ENCODE data around the gene SH2D1B.

Gene SH2D1B

GRCh38 chr1:162396201-162396906, 15.6 kb downstream of the SH2D1B start:
- H3K36me3 ChIP-seq (replicated peaks in 1 of 2; ENCODE audit: control insufficient read depth in 2 of 2, insufficient read depth in 2 of 2, low read length in 2 of 2): no peaks in the 10 kb centered on the region
- H2BK12ac ChIP-seq (ENCODE audit: low read length): no peak overlapping the region
- H3K23ac ChIP-seq (ENCODE audit: low read depth, low read length, poor library complexity): no peak overlapping the region
- H2AFZ ChIP-seq (ENCODE audit: low read length): no peak overlapping the region
- H2AK5ac ChIP-seq (ENCODE audit: low read depth, low read length): no peak overlapping the region
- no peak overlapping the region for H4K91ac ChIP-seq (ENCODE audit: low read depth, low read length, poor library complexity)
- H2BK15ac ChIP-seq (ENCODE audit: low read length): no peak overlapping the region
- H3K18ac ChIP-seq (ENCODE audit: low read length): no peak overlapping the region
- H3K4me2 ChIP-seq (ENCODE audit: insufficient read depth, low read length, poor library complexity, severe bottlenecking): no peak overlapping the region
- no peak overlapping the region for H3K9ac ChIP-seq (ENCODE audit: low read depth, low read length, poor library complexity)
- no peak overlapping the region for H4K8ac ChIP-seq (ENCODE audit: low read depth, low read length)
- H3K4me3 ChIP-seq (ENCODE audit: low read length in 2 of 2): no peak overlapping the region
- no peak overlapping the region for H3K14ac ChIP-seq (ENCODE audit: low read length)
- no CpG with 5 or more reads among the region's 3 CpGs for WGBS, 2 donors (ENCODE audit: extremely low coverage in 2 of 2, insufficient read length in 2 of 2, insufficient replicate concordance in 1 of 2)
- H3K27me3 ChIP-seq (ENCODE audit: control insufficient read depth in 3 of 3, insufficient read depth in 3 of 3, low read depth in 1 of 3, low read length in 3 of 3): no peaks in the 10 kb centered on the region
- no peak overlapping the region for H2BK5ac ChIP-seq (ENCODE audit: low read length)
- peaks cover 7 to 12% of the 10 kb centered on the region in 2 donors for H3K4me1 ChIP-seq (ENCODE audit: control insufficient read depth in 2 of 2, insufficient read depth in 1 of 2, low read depth in 1 of 2, low read length in 2 of 2)
- H3K9me3 ChIP-seq (replicated peaks in 1 of 2; ENCODE audit: control insufficient read depth in 2 of 2, insufficient read depth in 1 of 2, low read depth in 1 of 2, low read length in 2 of 2): no peaks in the 10 kb centered on the region
- DNase-seq (ENCODE audit: low spot score): no peak
- H3K79me1 ChIP-seq (ENCODE audit: low read depth, low read length): no peaks in the 10 kb centered on the region
- H3K4ac ChIP-seq (ENCODE audit: low read length): no peak overlapping the region
- H3K27ac ChIP-seq (replicated peaks; ENCODE audit: low read length): no peak overlapping the region
- no peak overlapping the region for H2BK120ac ChIP-seq (ENCODE audit: low read depth, low read length)

GRCh38 chr1:162391790-162392563, 20.0 kb downstream of the SH2D1B start:
- H2BK15ac ChIP-seq (ENCODE audit: low read length): no peak overlapping the region
- no peaks in the 10 kb centered on the region for H3K79me1 ChIP-seq (ENCODE audit: low read depth, low read length)
- H2BK120ac ChIP-seq (ENCODE audit: low read depth, low read length): no peak overlapping the region
- no peak overlapping the region for H3K4me3 ChIP-seq (ENCODE audit: low read length in 2 of 2)
- no peak overlapping the region for H3K18ac ChIP-seq (ENCODE audit: low read length)
- no peak overlapping the region for H2BK12ac ChIP-seq (ENCODE audit: low read length)
- no peak overlapping the region for H4K8ac ChIP-seq (ENCODE audit: low read depth, low read length)
- no peaks in the 10 kb centered on the region for H3K27me3 ChIP-seq (ENCODE audit: control insufficient read depth in 3 of 3, insufficient read depth in 3 of 3, low read depth in 1 of 3, low read length in 3 of 3)
- H2BK5ac ChIP-seq (ENCODE audit: low read length): no peak overlapping the region
- H3K9me3 ChIP-seq (replicated peaks in 1 of 2; ENCODE audit: control insufficient read depth in 2 of 2, insufficient read depth in 1 of 2, low read depth in 1 of 2, low read length in 2 of 2): no peaks in the 10 kb centered on the region
- H3K4me1 ChIP-seq (ENCODE audit: control insufficient read depth in 2 of 2, insufficient read depth in 1 of 2, low read depth in 1 of 2, low read length in 2 of 2): peaks cover 18 to 27% of the 10 kb centered on the region in 2 donors
- no peak overlapping the region for H3K9ac ChIP-seq (ENCODE audit: low read depth, low read length, poor library complexity)
- peaks cover 0 to under 1% of the 10 kb centered on the region in 2 donors for H3K36me3 ChIP-seq (replicated peaks in 1 of 2; ENCODE audit: control insufficient read depth in 2 of 2, insufficient read depth in 2 of 2, low read length in 2 of 2)
- H3K23ac ChIP-seq (ENCODE audit: low read depth, low read length, poor library complexity): no peak overlapping the region
- DNase-seq (ENCODE audit: low spot score): peak; percentile 44
- H3K4ac ChIP-seq (ENCODE audit: low read length): no peak overlapping the region
- no CpG with 5 or more reads among the region's 4 CpGs for WGBS, 2 donors (ENCODE audit: extremely low coverage in 2 of 2, insufficient read length in 2 of 2, insufficient replicate concordance in 1 of 2)
- H4K91ac ChIP-seq (ENCODE audit: low read depth, low read length, poor library complexity): no peak overlapping the region
- no peak overlapping the region for H2AK5ac ChIP-seq (ENCODE audit: low read depth, low read length)
- H2AFZ ChIP-seq (ENCODE audit: low read length): peak overlapping the region; percentile 31
- no peak overlapping the region for H3K4me2 ChIP-seq (ENCODE audit: insufficient read depth, low read length, poor library complexity, severe bottlenecking)
- no peak overlapping the region for H3K14ac ChIP-seq (ENCODE audit: low read length)
- H3K27ac ChIP-seq (replicated peaks; ENCODE audit: low read length): peak overlapping the region; percentile 28

- Histone ChIP-seq H2AFZ (ENCODE audit: low read length) (no peak overlapping the region), H4K8ac (ENCODE audit: low read depth, low read length) (no peak overlapping the region), H2BK5ac (ENCODE audit: low read length) (no peak overlapping the region), H2BK15ac (ENCODE audit: low read length) (peak overlapping the region; percentile 86), H3K9me3 (replicated peaks in 1 of 2; ENCODE audit: control insufficient read depth in 2 of 2, insufficient read depth in 1 of 2, low read depth in 1 of 2, low read length in 2 of 2) (no peaks in the 10 kb centered on the region), H3K18ac (ENCODE audit: low read length) (peak overlapping the region; percentile 60), H2AK5ac (ENCODE audit: low read depth, low read length) (peak overlapping the region; percentile 0), H2BK120ac (ENCODE audit: low read depth, low read length) (peak overlapping the region; percentile 13), H3K23ac (ENCODE audit: low read depth, low read length, poor library complexity) (no peak overlapping the region), H3K9ac (ENCODE audit: low read depth, low read length, poor library complexity) (no peak overlapping the region), H4K91ac (ENCODE audit: low read depth, low read length, poor library complexity) (no peak overlapping the region), H3K79me1 (ENCODE audit: low read depth, low read length) (no peaks in the 10 kb centered on the region), H2BK12ac (ENCODE audit: low read length) (no peak overlapping the region), H3K27ac (replicated peaks; ENCODE audit: low read length) (no peak overlapping the region), H3K4me1 (ENCODE audit: control insufficient read depth in 2 of 2, insufficient read depth in 1 of 2, low read depth in 1 of 2, low read length in 2 of 2) (peaks cover 18 to 28% of the 10 kb centered on the region in 2 donors), H3K14ac (ENCODE audit: low read length) (no peak overlapping the region), H3K27me3 (ENCODE audit: control insufficient read depth in 3 of 3, insufficient read depth in 3 of 3, low read depth in 1 of 3, low read length in 3 of 3) (no peaks in the 10 kb centered on the region), H3K4me3 (ENCODE audit: low read length in 2 of 2) (no peak overlapping the region), H3K4me2 (ENCODE audit: insufficient read depth, low read length, poor library complexity, severe bottlenecking) (no peak overlapping the region), H3K4ac (ENCODE audit: low read length) (no peak overlapping the region), H3K36me3 (replicated peaks in 1 of 2; ENCODE audit: control insufficient read depth in 2 of 2, insufficient read depth in 2 of 2, low read length in 2 of 2) (peaks cover 0 to 9% of the 10 kb centered on the region in 2 donors)
- WGBS, 2 donors (ENCODE audit: extremely low coverage in 2 of 2, insufficient read length in 2 of 2, insufficient replicate concordance in 1 of 2): no CpG with 5 or more reads among the region's 15 CpGs
- no peak for DNase-seq (ENCODE audit: low spot score)
Observed at GRCh38 chr1:162390396-162391185, 21.3 kb downstream of the SH2D1B start.

Measured in neuronal stem cell (in vitro differentiated cells).